GM19240 (cell line): Measurements from ENCODE around the gene ADAT2.

Experiments used
- DNase-seq: peaks from one replicate; pipeline ENCODE4 v3.0.0; 2011; ENCODE audit warnings: low spot score; ENCODE audit not compliant: insufficient read length

The ADAT2 gene

DNA sequence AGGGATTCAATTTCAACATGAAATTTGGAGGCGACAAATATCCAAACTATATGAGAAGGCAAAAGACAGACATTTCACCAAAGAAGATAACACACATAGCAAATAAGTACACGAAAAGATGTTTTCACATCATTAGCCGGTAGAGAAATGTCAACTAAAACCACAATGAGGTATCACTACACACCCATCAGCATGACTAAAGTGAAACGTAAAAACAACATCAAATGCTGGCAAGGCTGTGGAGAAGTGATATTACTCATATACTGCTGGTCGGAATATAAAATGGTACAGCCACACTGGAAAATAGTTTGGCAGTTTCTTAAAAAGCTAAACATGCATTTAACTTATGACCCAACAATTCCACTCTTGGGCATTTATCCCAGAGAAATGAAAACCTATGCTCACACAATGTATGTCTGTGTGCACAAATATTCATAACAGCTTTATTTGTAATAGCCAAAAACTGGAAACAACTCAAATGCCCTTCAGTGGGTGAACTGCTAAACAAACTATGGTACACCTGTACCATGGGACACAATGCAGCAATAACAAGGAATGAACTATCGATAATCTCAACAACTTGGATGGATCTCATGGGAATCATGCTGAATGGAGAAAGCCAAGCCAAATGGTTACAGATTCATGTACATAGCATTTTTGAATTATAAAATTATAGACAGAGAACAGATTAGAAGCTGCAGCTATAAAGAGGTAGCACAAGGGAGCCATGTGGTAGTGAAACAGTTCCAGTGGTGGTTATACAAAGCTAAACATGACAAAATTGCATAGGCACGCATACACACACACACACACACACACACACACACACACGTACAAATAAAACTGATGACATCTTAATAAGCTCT is 8.6 kb downstream of the ADAT2 start:
- DNase-seq: no peak

- no peak for DNase-seq
These were observed 9.5 kb downstream of the ADAT2 start for GRCh38 chr6:143441010-143441409.

GRCh38 chr6:143432588-143432987 is 17.9 kb downstream of the ADAT2 start:
- no peak for DNase-seq

DNA sequence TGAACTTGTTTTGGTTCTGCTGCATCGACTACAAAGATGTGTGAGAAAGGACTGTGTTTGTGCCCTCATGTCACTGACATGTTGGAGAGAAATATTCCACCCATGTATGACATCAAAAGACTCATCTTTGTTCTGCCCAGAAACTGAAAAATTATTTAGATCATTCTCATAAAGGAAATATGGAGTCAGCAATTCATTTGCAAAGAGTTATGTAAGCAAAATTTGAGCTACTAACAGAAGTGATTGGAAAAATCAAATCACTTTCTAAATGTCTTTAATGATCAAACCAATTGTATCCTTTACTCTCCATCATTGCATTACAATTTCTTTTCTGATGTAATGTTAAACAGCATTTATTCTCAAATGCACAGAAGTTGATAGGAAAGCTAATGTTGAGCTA is 19.3 kb downstream of the ADAT2 start:
- DNase-seq: no peak

GRCh38 chr6:143429970-143430369 is 20.5 kb downstream of the ADAT2 start:
- no peak for DNase-seq

DNA sequence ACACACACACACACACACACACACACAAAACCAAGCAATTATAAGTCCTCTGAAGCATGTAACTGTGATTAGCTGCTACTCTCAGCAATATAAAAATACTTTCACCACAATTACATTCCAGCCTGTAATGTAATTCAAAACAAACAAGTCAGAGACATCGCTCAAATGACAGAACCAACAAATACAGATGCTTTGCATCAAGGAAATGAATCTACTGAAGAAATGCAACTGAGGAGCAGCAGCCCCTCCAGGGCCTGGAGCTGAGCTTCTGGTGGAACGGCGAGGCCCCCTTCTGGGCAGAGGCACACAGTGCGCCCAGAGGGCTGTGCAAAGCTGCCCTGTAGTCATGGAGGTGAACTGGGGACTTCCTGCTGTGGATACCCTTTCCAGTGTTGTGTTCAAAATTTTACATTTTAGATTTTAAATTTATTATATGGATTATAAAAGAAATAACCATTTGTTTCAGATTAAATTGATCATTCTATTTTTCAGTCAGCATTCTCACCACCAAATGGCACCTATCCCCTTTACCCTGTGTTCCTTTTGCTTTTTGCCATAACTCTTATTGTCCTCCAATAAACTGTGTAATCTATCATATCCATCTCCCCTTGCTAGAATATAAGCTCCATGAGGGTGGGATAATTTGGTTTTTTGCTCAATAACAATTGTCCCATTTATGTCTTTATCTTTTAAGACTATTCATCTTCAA is 23.2 kb downstream of the ADAT2 start:
- DNase-seq: peak; percentile 50

DNA sequence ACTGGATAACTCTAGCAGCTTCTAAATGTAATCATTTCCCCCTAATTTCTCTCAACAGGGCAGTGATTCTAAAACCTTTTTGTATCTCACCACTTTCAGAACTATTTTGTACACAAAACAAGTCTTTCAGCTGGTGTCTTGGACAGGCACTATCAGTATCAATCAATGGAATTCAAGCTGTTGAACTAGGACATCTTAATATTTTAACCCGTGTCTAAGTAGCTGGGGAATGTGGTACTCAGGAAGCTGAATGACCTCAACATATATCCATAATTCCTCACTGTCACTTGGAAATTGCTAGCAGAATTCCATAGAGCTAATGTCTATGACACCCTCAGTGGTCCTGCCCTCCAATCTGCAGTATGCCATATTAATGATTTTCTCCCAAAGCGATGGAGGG is 24.5 kb downstream of the ADAT2 start:
- DNase-seq: no peak

DNA sequence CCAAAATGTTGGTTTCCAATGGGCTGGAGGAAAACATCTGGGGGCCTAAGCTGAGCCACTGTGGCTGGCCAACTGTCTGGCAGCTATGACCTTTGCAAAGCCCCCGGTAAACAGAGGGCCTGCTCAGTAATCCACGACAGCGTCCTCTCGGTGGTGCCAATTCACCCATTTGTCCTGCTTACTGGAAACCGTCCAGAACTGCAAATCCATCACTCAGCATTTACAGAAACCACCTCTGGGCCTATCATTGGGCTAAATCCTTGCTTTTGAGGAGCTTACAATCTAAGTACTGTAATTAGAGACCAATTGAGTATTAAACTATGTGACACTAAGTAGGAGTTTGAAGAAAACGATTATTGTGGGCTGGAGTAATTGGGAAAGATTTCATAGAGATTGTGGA is 31.0 kb downstream of the ADAT2 start:
- no peak for DNase-seq

DNA sequence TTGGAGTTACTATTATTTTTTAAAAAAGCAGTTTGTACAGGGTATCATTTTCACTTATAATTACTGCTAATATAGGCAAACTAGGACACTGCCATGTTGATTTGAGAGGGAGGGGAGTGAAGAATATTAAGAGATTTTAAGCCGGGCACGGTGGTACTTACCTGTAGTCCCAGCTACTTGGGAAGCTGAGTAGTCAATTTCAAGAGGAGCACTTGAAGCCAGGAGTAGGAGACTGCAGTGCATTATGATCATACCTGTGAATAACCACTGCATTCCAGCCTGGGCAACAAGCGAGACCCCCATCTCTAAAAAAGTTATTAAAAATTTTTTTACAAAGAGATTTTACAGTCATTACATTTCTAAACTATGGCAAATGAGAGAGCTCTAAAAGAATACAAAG is 35.7 kb downstream of the ADAT2 start:
- DNase-seq: no peak

GRCh38 chr6:143410859-143411270 is 39.6 kb downstream of the ADAT2 start:
- no peak for DNase-seq

GRCh38 chr6:143408787-143409162 is 41.7 kb downstream of the ADAT2 start:
- DNase-seq: no peak

DNA sequence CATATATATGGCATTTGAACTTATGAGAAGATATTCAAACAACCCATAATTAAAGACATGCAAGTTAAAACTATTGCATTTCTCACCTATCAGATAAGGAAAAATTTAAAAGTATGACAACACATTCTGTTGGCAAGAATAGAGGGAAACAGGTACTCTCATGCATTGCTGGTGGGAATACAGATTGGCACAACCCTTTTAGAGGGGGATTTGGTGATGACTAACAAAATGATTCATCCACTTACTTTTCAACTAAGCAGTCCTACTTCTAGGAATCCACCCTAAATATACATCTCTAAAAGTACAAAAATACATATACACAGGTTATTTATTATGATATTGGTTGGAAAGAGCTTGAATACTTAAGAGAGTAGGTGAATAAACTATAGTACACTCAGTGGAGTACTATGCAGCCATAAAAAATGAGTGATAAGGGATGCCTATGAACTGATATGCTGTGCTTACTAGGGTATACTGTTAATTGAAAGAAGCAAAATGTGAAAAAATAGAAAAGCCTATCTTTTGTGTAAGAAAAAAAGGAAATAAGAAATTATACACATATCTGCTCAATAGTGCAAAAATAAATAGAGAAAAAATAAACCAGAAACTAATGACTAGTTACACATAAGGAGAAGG is 42.2 kb downstream of the ADAT2 start:
- DNase-seq: no peak

DNA sequence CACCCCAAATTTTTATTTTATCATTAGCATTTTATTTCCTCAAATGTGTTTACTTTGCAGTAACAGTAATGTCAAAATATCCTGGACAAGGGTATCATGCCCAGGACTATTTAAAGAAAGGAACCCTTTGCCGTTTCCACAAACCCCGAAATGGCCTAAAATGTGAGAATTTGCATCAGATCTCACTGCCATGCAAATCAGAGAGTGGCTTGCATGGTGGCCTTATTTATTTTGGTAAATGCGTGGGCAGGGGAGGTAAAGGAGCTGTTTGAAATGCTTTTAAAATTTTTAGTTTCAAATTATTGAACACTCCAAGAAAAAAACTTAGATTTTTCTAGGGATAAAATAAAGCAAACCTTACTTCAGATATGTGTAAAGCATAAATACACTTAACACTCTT is 43.8 kb downstream of the ADAT2 start:
- DNase-seq: no peak

DNA sequence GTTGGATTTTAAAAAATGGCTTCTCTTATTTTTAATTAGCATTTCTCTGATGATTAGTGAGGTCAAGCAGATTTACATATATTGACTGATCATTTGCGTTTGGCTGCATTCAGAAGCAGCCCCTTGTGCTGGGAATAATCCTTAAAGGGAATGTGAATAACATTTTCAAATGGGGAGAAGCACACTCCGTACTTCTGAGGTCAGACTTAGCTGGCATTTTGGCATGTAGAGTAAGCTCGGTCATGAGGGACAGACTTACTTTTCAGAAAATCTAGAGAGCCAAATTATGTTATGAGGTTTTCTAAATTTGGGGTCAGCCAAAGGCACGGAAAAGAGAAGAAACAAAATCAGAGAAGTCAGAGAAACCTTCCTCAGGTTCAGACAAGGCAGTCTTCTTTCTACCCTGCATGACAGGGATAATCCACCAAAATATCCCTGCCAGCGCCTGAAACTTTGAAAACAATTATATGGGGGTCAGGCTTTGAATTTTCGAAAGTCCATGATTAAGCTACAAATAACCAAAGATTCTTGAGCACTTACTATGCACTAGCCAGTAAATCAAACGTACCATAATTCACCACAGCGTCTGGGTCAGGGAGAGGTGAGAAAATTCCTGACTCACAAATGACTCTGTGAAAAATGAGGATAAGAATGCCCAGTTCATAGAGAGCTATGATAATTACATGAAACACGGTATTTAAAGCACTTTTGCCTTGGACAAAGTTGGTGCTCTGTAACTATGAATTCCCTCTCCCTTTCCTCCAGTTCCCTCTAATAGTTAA is 44.9 kb downstream of the ADAT2 start:
- DNase-seq: no peak

GRCh38 chr6:143402721-143403336 is 47.7 kb downstream of the ADAT2 start:
- DNase-seq: no peak

- no peak for DNase-seq
These were observed 48.7 kb downstream of the ADAT2 start for GRCh38 chr6:143401636-143402370.

- no peak for DNase-seq
These were observed 49.4 kb downstream of the ADAT2 start for GRCh38 chr6:143401068-143401446.

DNA sequence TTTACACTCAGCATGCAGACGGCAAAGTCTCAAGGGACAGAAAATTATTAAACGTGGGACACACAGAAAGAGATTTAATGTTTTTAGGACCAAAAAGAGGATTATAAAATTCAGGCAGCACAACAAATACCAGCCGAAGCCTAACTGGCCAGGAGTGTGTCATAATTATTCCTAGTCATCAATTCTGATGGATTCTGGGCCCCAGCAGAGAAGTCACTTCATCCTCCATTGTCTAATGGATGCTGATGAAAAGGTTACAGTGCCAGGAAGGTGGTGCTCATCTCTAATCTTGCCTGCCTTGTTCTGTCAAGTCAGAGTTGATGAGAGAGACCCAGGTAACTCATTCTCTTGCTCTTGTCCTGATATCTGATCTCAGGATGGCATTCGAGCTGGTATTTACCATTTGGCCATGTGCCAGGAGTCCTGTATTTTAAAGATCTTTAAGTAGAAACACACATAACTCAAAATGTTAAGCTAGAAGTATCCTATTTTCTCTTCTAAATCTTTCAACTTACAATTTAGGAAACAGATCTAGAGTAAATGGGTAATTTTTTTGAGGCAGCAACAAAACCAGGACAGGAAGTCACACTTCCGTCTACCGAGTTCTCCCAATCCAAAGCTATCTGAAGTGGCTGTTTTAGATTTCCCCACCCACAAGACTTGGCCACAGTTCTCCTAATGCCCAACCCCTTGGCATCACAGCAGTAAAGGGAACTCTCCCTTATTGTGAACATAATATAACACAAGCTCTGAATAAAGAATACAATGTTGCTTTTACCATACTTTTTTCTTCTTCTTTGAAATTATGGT is 50.0 kb downstream of the ADAT2 start:
- DNase-seq: no peak

DNA sequence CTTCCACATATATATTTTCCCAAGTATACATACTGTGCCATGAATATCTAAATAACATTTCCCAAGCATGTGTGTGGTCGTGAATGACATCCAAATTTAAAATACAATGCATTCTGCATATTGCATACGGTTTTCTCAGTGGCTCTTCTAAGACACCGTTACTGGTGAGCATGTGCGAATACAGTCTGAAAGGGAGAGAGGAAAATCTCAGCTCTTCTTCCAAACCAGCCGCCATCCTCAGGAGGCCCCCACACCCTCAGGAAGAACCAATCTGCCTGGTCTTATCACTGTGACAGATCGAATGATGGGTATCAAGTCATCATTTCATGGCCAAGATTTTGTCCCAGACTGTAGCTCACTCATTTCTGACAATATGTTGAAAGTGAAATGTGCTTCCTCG is 50.7 kb downstream of the ADAT2 start:
- no peak for DNase-seq

GRCh38 chr6:143399176-143399575 is 51.3 kb downstream of the ADAT2 start:
- DNase-seq: no peak
